Measurements from ENCODE around the gene CIITA. TPM values are rescaled to one million over a fixed set of nuclear protein-coding genes. Genes with fewer than 3 reads are reported as not detected.

CIITA gene
- total and polyA plus RNA-seq, 10 of the 15 experiments (the other 5 are each of a cell fraction or from before 2014, with no cell fraction given) = 11.5 to 145 (median 49.7) TPM

DNA sequence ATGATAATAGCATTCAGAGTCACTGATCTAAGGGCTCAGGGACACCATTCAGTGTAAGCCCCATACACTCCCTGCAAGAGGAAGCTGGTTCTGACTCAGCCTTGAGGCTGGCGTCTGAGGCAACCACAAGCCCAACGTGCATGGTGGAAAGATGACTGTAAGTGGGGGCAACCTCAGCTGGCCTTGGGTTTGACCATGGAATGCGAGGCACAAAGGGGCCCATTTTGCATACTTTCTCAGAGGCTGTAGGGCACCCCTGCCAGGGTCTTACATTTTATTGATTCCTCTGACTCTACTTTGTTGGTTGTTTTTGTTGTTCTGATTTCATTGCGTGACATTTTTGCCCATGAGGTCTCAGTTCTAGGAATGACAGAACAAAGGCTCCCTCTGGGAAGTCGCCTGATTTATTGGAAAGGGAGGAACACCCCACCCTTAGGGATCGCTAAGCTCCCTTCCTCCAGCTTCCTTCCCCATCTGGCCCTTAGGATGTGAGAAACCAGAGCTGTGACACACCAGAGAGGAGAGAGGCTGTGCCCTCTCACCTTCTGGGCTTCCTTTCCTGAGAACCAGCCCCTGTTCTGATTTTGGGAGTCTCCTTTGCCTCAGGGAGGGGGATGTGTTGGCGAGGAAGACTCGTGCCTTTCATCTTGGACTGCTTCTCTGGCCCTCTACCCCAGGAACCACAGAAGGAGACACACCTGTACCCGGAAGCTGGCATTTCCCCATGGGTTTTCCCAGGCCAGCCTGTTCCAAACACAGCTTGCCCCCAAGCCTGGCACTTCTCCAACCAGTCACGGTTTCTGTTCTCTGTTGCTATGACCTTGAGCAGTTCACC is 5.6 kb upstream of the CIITA start (continued):
- TF ChIP-seq, protein P1, sequence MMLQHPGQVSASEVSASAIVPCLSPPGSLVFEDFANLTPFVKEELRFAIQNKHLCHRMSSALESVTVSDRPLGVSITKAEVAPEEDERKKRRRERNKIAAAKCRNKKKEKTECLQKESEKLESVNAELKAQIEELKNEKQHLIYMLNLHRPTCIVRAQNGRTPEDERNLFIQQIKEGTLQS (IDR thresholded peaks at IDR 0.05; ENCODE audit: borderline replicate concordance, extremely low read depth, low read depth, low read length) = no peak
- TF ChIP-seq SMC3 (IDR thresholded peaks at IDR 0.05; ENCODE audit: borderline replicate concordance, low read length) (no peak; the same call in 1 of the 2 replicates), KDM1A (IDR thresholded peaks at IDR 0.05; ENCODE audit: borderline replicate concordance) (no peak), ZSCAN29 (IDR thresholded peaks at IDR 0.05) (no peak), MAX (IDR thresholded peaks at IDR 0.05; ENCODE audit: low read depth, low read length) (no peak), TCF7 (IDR thresholded peaks at IDR 0.05; ENCODE audit: borderline replicate concordance) (0 out of 2 replicates have a peak, but pooled peaks have one; percentile 48), CHD2 (IDR thresholded peaks at IDR 0.05; ENCODE audit: borderline replicate concordance, low read depth, low read length) (peak; percentile 70; the same call in 1 of the 2 replicates), ZNF384 (IDR thresholded peaks at IDR 0.05; ENCODE audit: borderline replicate concordance, low read depth, low read length) (no peak), SREBF1 (IDR thresholded peaks at IDR 0.05; ENCODE audit: low read length) (no peak), NFYB (IDR thresholded peaks at IDR 0.05; ENCODE audit: insufficient read depth, low read depth, low read length) (no peak), BCLAF1 (IDR thresholded peaks at IDR 0.05) (no peak), HDGF (IDR thresholded peaks at IDR 0.05) (no peak)
- TF ChIP-seq, protein P2, sequence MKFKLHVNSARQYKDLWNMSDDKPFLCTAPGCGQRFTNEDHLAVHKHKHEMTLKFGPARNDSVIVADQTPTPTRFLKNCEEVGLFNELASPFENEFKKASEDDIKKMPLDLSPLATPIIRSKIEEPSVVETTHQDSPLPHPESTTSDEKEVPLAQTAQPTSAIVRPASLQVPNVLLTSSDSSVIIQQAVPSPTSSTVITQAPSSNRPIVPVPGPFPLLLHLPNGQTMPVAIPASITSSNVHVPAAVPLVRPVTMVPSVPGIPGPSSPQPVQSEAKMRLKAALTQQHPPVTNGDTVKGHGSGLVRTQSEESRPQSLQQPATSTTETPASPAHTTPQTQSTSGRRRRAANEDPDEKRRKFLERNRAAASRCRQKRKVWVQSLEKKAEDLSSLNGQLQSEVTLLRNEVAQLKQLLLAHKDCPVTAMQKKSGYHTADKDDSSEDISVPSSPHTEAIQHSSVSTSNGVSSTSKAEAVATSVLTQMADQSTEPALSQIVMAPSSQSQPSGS (IDR thresholded peaks at IDR 0.05; ENCODE audit: low read length) = no peak
- TF ChIP-seq, protein P3, sequence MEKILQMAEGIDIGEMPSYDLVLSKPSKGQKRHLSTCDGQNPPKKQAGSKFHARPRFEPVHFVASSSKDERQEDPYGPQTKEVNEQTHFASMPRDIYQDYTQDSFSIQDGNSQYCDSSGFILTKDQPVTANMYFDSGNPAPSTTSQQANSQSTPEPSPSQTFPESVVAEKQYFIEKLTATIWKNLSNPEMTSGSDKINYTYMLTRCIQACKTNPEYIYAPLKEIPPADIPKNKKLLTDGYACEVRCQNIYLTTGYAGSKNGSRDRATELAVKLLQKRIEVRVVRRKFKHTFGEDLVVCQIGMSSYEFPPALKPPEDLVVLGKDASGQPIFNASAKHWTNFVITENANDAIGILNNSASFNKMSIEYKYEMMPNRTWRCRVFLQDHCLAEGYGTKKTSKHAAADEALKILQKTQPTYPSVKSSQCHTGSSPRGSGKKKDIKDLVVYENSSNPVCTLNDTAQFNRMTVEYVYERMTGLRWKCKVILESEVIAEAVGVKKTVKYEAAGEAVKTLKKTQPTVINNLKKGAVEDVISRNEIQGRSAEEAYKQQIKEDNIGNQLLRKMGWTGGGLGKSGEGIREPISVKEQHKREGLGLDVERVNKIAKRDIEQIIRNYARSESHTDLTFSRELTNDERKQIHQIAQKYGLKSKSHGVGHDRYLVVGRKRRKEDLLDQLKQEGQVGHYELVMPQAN (conservative IDR thresholded peaks at IDR 0.05) = peak; percentile 31; the same call in 1 of the 2 replicates
